K562 (cell line): ENCODE results near the gene SLC7A6. TPM values are rescaled to one million over a fixed set of nuclear protein-coding genes. Genes with fewer than 3 reads are reported as not detected.

Source experiments
- ATAC-seq: fragments of 200-7000 bp; cut with Tn5 transposase; 3 replicates; pipeline ENCODE4 v1.9.1; 2020; ENCODE audit warnings: moderate library complexity
- BruUV-seq: library from RNA; stranded (reverse); fragments of 400-500 nt; replicated peaks from 2 replicates; lab custom pipeline; 2021; lab: Mats Ljungman, UMichigan
- CTCF ChIA-PET: fragments of 300-600 bp; formaldehyde crosslinking; extraction: SDS; loops from one replicate; lab custom pipeline; 2021; ENCODE audit warnings: low intra/inter-chr PET ratio; lab: Yijun Ruan, JAX
- POLR2A ChIA-PET: fragments of 300-600, 350-650 bp; sonication (Branson Sonifier 250); formaldehyde crosslinking; extraction: SDS; loops from one replicate; lab custom pipeline; 2021; ENCODE audit warnings: antibody characterized with exemption, inconsistent platforms; lab: Yijun Ruan, JAX
- DNase-seq, 4 experiments: peaks; one replicate each; pipeline versions ENCODE4 v3.0.0 to v3.0.0-alpha.2; 2011 to 2018; ENCODE audit warnings: low spot score in 3 of 4, mixed read lengths in 3 of 4; ENCODE audit errors: extremely low read depth in 1 of 4
- FAIRE-seq: peaks from 2 replicates; lab custom pipeline; 2011; peaks lifted over from hg19 to GRCh38; lab: Jason Lieb, UNC
- H2AFZ ChIP-seq: 2 replicates; pipeline ENCODE4 v1.6.0; 2011; ENCODE audit warnings: low read depth, low read length, control low read depth, inconsistent platforms
- H3K27ac ChIP-seq: fragments of 200-600 bp; 3 replicates; pipeline ENCODE4 v1.8.0; 2011; ENCODE audit warnings: low read depth, mild to moderate bottlenecking, control low read depth, inconsistent platforms, low read length, moderate library complexity, mixed read lengths; ENCODE audit errors: extremely low read depth
- H3K27me3 ChIP-seq, 2 experiments: fragments of 300-600 bp in 1 of 2; 2 replicates in 1 of 2; 3 replicates in 1 of 2; pipeline versions ENCODE4 v1.6.0 to v1.8.0; 2011; ENCODE audit warnings: inconsistent platforms in 2 of 2, low read length in 2 of 2, mild to moderate bottlenecking in 1 of 2, mixed read lengths in 1 of 2, moderate library complexity in 1 of 2; ENCODE audit not compliant: control insufficient read depth in 2 of 2, insufficient read depth in 2 of 2
- H3K36me3 ChIP-seq: fragments of 300-600 bp; 3 replicates; pipeline ENCODE4 v1.8.0; 2011; ENCODE audit warnings: mild to moderate bottlenecking, low read length, inconsistent platforms; ENCODE audit not compliant: control insufficient read depth, insufficient read depth
- H3K4me1 ChIP-seq, 2 experiments: fragments of 200-600 bp in 1 of 2; replicated peaks in 1 of 2; 2 replicates in 1 of 2; 3 replicates in 1 of 2; pipeline versions ENCODE4 v1.5.1 to v1.8.0; 2011; ENCODE audit warnings: inconsistent platforms in 2 of 2, low read length in 2 of 2, mild to moderate bottlenecking in 1 of 2, mixed read lengths in 1 of 2, moderate library complexity in 1 of 2; ENCODE audit not compliant: control insufficient read depth in 2 of 2, insufficient read depth in 2 of 2
- H3K4me2 ChIP-seq: 2 replicates; pipeline ENCODE4 v1.6.1; 2011; ENCODE audit warnings: low read length, control low read depth, inconsistent platforms, mixed read lengths; ENCODE audit not compliant: insufficient read depth
- H3K4me3 ChIP-seq: fragments of 200-600 bp; sonication (generic), shearing (Covaris generic); 2 replicates; pipeline ENCODE4 v1.5.1; 2016; ENCODE audit warnings: control low read depth, inconsistent platforms
- H3K79me2 ChIP-seq: fragments of 200-600 bp; 3 replicates; pipeline ENCODE4 v1.8.0; 2011; ENCODE audit warnings: low read length, inconsistent platforms; ENCODE audit not compliant: control insufficient read depth, insufficient read depth
- H3K9ac ChIP-seq, 2 experiments: 2 replicates each; pipeline versions ENCODE4 v1.6.0 to v1.6.1; 2011; ENCODE audit warnings: low read depth in 2 of 2, low read length in 2 of 2, control low read depth in 1 of 2, inconsistent platforms in 1 of 2, mild to moderate bottlenecking in 1 of 2, mixed read lengths in 1 of 2; ENCODE audit not compliant: insufficient read depth in 1 of 2
- H3K9me1 ChIP-seq: one replicate; pipeline ENCODE4 v1.6.0; 2011; ENCODE audit warnings: inconsistent platforms, mild to moderate bottlenecking, low read length, moderate library complexity; ENCODE audit not compliant: control insufficient read depth, insufficient read depth
- H3K9me3 ChIP-seq: replicated peaks from 2 replicates; pipeline ENCODE4 v1.5.1; 2011; ENCODE audit warnings: low read depth, low read length, inconsistent platforms; ENCODE audit not compliant: control insufficient read depth, insufficient read depth
- H4K20me1 ChIP-seq: replicated peaks from 2 replicates; pipeline ENCODE4 v1.6.1; 2011; ENCODE audit warnings: low read length, inconsistent platforms, mixed read lengths; ENCODE audit not compliant: control insufficient read depth, insufficient read depth
- HIVEP1 ChIP-seq: fragments of 250-450 bp; sonication (Bioruptor Pico); IDR thresholded peaks from 2 replicates; pipeline ENCODE4 v1.4.0; 2020; ENCODE audit warnings: mild to moderate bottlenecking
- PCBP1 ChIP-seq: fragments of 200-400 bp; formaldehyde crosslinking; IDR thresholded peaks from 2 replicates; pipeline ENCODE4 v1.6.1; 2018; ENCODE audit warnings: mild to moderate bottlenecking, low read depth, low read length; ENCODE audit not compliant: poor library complexity, severe bottlenecking
- POLR2G ChIP-seq: fragments of 200-400 bp; formaldehyde crosslinking; IDR thresholded peaks from 2 replicates; pipeline ENCODE4 v1.6.1; 2017; ENCODE audit warnings: low read depth, mild to moderate bottlenecking, antibody characterized with exemption, low read length, moderate library complexity
- RBM22 ChIP-seq: fragments of 200-400 bp; formaldehyde crosslinking; IDR thresholded peaks from 2 replicates; pipeline ENCODE4 v1.6.1; 2018; ENCODE audit warnings: low read length, low read depth; ENCODE audit not compliant: poor library complexity, severe bottlenecking
- WGBS: fragments of 100-300 bp; shearing (Covaris generic); methylation state at CpG from one replicate; pipeline ENCODE4 v1.1.6; 2016; ENCODE audit warnings: low coverage, mixed read lengths; ENCODE audit not compliant: insufficient coverage; ENCODE audit errors: missing lambda C conversion rate; 5-methylcytosine and 5-hydroxymethylcytosine counted together
- in situ Hi-C: fragments of 300-500 bp; cut with MboI; formaldehyde crosslinking; loops from 4 replicates; pipeline ENCODE4 v1.15.0; 2018; ENCODE audit warnings: inconsistent platforms, mixed read lengths
- intact Hi-C: fragments of 100-400 bp; cut with micrococcal nuclease; formaldehyde crosslinking; loops from 2 replicates; pipeline ENCODE4 v1.14.2; 2022
- polyA plus RNA-seq, 8 experiments: library from polyadenylated mRNA; depleted of rRNA in 4 of 8; stranded (reverse) in 5 of 8; unstranded in 3 of 8; fragments of >200 nt; fragmentation: Nextera tagmentation in 2 of 8; fragmentation: Illumina TruSeq in 1 of 8; extraction: Ambion mirVana in 2 of 8; extraction: Trizol in 1 of 8; gene quantifications; 2 replicates each; pipeline versions ENCODE4 v1.2.1 to v1.2.3, GENCODE V29; 2011 to 2014; ENCODE audit warnings: inconsistent platforms in 1 of 8, missing spikeins in 1 of 8
- total RNA-seq, 7 experiments: library from RNA; depleted of rRNA in 6 of 7; stranded (reverse); fragments of >200 nt in 6 of 7; fragmentation: Illumina TruSeq in 2 of 7; extraction: Trizol in 2 of 7; gene quantifications; 2 replicates each; pipeline versions ENCODE4 v1.2.1 to v1.2.3, GENCODE V29; 2011 to 2021; ENCODE audit warnings: low replicate concordance in 1 of 7
- TF ChIP-seq, protein P1 (sequence below): sonication (generic); formaldehyde crosslinking; IDR thresholded peaks from 2 replicates; pipeline ENCODE4 v1.8.1; 2023; ENCODE audit warnings: mild to moderate bottlenecking, missing genetic modification reagents

Gene SLC7A6
- total and polyA plus RNA-seq, 9 of the 15 experiments (the other 6 are each of a cell fraction or from before 2014, with no cell fraction given) = 12.6 to 60.1 (median 29.8) TPM

DNA sequence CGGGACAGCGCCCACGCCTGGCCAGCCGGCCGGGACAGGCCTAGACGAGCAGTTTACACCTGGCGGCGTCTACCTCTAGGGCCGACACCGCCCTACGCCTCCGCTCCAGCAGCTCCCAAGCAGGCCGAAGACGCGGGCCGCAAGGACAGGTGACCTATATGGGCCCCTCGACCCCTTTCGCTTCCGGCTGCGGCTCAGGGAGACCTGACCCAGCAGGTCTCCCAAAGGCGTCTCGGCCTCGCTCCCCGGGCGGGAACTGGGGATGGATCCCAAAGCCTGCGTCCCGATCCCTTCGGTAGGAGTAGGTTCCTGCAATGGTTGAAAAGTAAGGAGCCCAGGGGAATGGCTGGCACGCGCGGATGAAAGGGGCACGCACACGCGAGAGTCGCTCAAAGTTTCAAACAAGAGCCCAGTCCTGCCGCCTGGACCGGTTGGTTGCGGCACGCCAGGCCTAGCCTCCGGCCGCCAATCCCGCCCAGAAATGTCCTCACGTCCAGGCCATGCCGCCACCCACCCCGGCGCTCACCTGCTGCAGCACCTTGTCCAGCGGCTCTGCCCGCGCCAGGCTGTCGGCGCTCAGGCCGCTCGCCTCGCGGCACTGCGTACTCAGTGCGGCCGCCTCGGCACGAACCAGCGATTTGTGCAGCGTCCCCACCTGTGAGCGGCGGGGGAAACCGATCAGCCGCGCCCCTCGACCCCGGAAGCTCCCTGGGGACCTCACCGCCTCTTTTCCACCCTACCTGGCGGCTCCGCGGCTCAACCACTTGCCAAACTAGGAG, 29.0 kb upstream of the SLC7A6 start:
- FAIRE-seq = no peak
- no peak for ATAC-seq
- Histone ChIP-seq H3K27me3 (no peaks in the 10 kb centered on the region), H4K20me1 (no peaks in the 10 kb centered on the region; the same call in 1 of the 2 replicates), H3K9me1 (no peaks in the 10 kb centered on the region), H3K9ac (no peak overlapping the region), H3K36me3 (peaks cover 15% of the 10 kb centered on the region; the same call in 2 of the 3 replicates), H3K4me2 (no peak overlapping the region), H3K4me1 (peaks cover 0 to 19% of the 10 kb centered on the region in 2 experiments; a peak in 1 of 5 replicates), H3K4me3 (no peak overlapping the region), H3K9me3 (peaks cover 7% of the 10 kb centered on the region), H3K27ac (no peak overlapping the region), H3K79me2 (no peaks in the 10 kb centered on the region), H2AFZ (no peak overlapping the region)
- DNase-seq = no peak
- intact Hi-C loops (no loop called here), in situ Hi-C loops (no loop called here)
- 97% methylated on average over 34 of the region's 73 CpGs for WGBS
- POLR2A ChIA-PET = no interaction called here
- TF ChIP-seq POLR2G (peak; percentile 58), PCBP1 (peak; percentile 25), HIVEP1 (CRISPR knock-in tag) (no peak), RBM22 (peak; percentile 71)
- TF ChIP-seq, protein P1, sequence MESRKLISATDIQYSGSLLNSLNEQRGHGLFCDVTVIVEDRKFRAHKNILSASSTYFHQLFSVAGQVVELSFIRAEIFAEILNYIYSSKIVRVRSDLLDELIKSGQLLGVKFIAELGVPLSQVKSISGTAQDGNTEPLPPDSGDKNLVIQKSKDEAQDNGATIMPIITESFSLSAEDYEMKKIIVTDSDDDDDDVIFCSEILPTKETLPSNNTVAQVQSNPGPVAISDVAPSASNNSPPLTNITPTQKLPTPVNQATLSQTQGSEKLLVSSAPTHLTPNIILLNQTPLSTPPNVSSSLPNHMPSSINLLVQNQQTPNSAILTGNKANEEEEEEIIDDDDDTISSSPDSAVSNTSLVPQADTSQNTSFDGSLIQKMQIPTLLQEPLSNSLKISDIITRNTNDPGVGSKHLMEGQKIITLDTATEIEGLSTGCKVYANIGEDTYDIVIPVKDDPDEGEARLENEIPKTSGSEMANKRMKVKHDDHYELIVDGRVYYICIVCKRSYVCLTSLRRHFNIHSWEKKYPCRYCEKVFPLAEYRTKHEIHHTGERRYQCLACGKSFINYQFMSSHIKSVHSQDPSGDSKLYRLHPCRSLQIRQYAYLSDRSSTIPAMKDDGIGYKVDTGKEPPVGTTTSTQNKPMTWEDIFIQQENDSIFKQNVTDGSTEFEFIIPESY (CRISPR knock-in tag) = peak; percentile 91
- BruUV-seq = no TSS peak
- CTCF ChIA-PET = no interaction called here
